ENCODE results near the gene NTN1.

The NTN1 gene

DNA sequence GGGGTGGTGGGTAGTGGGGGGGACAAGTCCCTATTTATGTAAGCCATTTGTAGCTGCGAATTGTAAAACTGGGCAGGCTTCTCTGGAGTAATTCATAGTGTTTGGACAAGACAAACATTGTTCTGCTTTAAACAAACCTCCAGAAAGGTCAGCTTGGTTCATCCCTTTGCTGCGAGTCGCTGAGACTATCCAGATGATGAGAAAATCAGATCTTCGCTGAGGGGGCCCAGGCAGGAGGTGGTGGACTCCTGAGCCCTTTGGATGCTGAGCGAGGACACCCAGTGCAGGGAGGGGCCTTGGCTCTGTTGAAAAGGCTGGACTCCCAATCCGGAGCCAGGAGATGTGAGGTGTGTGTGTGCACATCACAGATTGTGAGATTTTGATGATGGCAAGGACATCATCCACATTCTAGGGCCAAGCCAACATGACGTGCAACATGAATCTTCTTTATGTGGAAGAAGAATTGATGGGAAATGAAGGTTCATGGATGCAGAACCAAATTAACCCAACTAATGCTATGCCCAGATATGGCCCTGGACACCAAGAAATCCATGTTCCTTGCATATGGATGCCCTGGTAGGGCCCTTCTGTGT lies 15.0 kb upstream of the NTN1 start:
- no peak for DNase-seq

DNA sequence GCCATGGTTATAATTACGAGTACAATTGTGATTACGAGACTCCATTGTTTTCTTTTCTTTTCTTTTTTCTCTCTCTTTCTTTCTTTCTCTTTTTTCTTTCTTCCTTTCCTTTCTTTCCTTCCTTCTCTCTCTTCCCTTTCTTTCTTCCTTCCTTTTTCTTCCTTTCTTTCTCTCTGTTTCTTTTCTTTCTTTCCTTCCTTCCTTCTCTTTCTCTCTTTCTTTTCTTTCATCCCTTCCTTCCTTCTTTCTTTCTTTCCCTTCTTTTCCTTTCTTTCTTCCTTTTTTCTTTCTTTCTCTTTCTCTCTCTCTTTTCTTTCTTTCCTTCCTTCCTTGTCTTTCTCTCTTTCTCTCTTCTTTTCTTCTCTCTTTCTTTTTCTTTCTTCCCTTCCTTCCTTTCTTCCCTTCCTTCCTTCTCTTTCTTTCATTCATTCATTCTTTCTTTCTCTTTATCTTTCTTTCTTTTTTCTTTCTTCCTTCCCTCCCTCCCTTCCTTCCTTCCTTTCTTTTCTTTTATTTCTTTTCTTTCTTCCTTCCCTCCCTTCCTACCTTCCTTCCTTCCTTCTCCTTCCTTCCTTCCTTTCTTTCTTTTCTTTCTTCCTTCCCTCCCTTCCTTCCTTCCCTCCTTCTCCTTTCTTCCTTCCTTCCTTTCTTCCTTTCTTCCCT lies 14.1 kb upstream of the NTN1 start:
- no peak for DNase-seq

DNA sequence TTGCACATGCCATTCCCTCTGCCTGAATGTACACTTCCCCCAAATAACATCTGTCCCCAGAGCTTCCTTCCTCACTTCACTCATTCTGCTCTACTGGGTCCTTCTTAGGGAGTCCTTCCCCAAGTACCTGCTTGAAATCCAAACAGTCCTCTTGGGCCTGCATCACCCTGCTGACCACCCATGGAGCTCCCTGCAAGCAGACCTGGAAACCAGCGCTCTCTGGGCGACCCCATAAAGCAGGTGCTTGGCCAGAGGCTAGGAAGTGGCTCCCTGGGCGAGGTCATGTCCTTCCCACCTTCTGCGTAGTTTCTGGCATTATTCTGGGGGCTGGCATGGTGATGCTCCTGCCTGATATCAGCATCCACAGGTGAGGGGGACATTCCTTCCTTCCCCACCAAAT lies 12.2 kb upstream of the NTN1 start:
- no peak for DNase-seq

DNA sequence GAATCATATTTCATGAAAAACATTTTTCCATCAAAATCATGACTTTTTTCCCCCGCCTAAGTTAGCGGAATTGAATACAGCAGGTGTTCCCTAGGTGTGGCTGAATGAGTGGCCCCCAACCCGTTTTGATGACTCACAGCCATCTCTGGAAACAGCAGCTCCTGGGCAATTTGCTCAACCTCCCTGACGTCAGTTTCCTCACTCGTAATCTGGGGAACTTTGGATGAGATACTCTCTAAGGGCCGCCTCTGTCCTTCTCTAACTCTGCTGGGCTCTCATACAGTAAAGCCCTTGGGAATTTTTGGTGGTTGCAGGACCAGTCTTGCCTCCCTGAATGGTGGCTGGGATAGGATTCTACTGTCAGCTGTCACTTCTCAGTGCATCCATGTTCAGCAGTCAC lies 11.6 kb upstream of the NTN1 start:
- no peak for DNase-seq

DNA sequence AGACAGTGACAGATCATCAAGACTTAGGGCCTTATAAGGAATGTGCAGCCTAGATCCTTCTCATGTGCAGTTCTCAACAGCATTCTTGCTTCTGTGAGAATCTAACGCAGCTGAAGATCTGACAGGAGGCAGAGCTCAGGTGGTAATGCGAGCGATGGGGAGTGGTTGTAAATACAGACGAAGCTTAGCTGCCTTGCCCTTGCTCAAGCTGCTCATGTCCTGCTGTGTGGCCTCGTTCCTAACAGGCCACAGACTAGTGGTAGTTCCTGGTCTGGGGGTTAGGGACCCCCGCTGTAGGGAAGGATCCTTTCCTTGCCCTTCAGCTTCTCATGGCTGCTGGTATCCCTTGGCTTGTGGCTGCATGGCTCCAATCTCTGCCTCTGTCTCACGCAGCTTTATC lies 10.3 kb upstream of the NTN1 start:
- no peak for DNase-seq

DNA sequence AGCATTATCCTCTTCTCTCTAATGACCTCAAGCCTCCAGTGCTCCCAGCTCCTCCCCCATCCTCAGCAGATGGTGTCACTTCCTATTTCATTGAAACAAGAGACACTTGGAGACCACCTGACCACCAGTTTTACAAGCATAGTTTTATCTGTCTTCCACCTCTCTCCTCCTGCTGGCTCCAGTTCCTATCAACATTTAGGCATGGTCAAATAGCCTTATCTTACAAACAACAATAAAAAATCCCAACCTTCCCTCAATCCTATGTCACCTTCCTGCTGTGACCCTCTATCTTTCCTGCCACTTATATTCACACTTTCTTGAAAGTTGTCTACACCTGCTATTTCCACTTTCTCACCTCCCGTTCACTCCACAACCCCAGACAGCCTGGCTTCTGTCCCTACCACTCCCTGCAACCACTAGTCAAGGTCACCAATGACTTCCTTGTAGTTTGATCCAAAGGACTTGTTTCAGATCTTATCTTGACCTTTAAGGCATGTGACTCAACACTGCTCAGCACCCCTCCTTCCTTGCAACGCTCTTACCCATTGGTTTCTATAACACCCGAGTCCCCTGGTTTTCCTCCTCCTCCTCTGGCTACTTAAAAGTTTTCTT lies 4.3 kb upstream of the NTN1 start:
- DNase-seq, result no peak

DNA sequence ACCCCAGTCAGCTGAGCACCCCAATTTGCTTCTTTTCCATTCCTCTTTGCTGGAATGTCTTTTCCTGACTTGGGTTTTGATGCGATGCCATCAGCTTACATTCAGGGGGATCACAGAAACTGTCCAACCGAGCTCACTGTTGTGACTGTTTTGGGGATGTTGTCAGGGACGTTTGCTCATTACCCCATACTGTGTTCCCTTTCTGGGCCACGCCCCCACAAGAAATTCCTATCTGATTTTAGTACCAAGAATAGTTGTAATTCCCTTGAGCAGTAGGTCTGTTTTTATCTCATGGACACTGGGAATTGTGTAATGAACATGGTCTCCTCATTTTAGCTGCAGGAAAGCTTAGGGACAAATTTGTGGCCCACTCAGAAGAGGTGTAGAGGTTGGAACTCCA lies 2.6 kb upstream of the NTN1 start:
- DNase-seq, result no peak

DNA sequence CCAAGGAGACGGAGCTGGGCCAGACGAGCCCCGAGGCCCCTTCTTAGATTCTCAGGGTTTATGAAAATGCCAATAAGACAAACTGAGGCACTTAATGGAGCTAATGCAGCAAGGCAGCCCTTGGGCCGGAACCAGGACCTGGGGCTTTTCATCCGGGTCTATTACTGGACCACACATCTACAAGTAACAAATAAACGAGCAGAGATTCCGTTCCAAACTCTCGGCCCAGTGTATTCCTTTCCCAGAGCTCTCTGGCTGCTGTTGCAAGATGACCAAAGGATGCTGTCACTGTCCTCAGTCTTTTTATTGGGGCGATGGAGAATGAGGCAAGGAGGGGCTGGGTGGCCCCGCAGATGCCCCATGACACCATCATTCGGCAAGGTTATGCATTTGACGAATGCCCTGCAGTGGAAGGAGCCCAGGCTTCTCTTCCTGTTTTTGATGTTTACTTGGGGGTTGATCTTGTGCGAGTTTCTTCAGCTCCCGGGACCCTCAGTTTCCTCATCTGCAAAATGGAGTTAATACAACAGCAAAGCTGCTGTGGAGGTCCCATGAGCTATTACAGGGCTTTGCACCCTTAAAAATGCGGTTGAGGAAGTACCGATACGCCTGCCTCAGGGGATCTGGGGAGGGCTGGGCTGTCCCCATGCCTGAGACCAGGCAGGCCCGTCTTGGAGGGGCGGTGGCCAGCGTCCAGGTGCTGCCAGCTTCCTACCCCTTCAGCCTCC lies 1.1 kb upstream of the NTN1 start:
- DNase-seq, result no peak

DNA sequence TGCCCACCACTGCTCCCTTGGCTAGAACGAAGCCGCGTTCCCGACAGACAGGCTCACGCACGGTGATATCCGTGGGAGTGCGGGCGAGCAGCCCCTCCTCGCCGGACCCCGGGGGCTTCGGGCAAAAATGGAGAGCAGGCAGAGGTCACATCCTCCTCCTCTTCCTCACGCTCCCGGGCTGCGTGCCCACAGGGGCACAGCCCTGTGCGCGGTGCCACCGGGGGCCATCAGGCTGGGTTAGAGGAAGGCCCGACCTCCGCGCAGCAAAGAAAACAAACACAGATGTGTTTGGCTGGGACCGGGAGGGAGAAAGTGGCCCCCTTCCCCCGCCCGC lies 519 bp upstream of the NTN1 start:
- no peak for DNase-seq

DNA sequence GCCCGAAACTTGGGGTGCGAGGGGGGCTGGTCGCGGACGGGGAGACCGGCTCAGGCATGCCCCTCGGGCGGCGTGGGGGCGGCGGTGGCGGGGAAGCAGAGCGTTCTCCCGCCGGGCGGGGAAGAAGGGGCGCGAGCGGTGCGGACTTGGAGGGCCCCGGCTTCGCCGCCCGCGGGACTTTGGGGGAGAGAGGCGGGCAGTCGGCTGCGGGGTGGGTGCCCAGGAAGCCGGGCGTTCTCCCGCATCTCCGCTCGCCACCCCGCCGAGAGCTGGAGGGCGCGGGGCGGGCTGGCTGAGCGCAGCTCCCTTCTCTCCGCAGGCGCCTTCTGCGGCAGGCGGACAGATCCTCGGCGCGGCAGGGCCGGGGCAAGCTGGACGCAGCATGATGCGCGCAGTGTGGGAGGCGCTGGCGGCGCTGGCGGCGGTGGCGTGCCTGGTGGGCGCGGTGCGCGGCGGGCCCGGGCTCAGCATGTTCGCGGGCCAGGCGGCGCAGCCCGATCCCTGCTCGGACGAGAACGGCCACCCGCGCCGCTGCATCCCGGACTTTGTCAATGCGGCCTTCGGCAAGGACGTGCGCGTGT lies 772 bp downstream of the NTN1 start:
- no peak for DNase-seq

DNA sequence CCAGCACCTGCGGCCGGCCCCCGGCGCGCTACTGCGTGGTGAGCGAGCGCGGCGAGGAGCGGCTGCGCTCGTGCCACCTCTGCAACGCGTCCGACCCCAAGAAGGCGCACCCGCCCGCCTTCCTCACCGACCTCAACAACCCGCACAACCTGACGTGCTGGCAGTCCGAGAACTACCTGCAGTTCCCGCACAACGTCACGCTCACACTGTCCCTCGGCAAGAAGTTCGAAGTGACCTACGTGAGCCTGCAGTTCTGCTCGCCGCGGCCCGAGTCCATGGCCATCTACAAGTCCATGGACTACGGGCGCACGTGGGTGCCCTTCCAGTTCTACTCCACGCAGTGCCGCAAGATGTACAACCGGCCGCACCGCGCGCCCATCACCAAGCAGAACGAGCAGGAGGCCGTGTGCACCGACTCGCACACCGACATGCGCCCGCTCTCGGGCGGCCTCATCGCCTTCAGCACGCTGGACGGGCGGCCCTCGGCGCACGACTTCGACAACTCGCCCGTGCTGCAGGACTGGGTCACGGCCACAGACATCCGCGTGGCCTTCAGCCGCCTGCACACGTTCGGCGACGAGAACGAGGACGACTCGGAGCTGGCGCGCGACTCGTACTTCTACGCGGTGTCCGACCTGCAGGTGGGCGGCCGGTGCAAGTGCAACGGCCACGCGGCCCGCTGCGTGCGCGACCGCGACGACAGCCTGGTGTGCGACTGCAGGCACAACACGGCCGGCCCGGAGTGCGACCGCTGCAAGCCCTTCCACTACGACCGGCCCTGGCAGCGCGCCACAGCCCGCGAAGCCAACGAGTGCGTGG lies 1.5 kb downstream of the NTN1 start:
- no peak for DNase-seq

DNA sequence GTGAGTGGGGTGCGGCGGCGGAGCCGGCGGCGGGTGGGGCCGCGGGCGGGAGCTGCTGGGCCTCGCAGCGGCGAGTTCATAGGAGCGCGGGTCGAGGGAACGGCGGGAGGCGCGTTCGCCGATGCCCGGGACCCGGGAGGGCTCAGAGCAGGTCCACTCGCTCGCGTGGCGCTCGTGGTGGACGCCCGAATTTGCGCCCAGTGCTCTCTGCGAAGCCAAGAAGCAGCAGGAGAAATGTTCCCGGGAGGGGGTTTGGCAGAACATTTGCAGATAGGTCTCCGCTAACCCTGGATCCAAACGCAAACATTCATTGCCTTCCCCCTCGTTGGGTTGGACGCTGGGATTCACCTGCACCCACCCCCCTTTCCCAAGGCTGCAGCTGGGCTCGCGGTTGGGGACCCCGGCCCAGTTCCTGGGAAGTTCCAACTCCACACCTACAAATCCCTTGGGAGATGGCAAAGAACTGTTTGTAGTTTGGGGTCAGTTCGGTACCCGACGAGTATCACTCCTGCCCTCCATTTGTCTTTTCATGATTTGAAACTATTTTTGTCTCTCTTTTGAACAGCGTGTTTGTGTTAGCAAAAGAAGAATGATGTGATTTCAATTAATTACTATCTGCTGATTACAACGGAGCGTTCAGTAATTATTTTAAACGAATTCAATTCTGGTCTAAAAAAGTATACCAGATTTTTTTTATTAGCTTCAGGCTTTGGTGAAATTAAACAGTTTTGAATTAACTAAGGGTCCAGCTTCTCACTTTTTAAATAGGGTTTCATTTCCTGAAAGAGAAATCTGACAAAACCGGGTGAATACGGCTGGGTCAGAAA lies 2.3 kb downstream of the NTN1 start:
- no peak for DNase-seq

DNA sequence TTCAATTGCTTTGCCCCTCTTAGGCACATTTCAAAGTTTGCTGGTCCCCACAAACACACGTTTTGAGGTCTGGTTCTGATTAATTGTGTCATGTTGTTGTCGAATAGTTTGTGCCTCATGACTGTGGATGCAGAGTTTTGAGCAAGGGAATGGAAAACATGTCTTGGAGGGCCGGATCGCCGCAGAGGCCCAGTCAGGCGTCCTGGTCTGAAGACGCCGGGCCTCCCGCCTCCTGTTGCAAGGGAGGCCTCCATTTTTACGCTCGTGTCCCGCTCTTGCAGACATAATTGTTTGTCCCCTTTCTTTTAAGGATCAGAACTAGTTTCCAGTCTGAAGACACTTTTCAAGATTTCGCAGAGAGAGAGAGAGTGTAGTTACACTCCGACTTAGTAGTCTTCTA lies 3.2 kb downstream of the NTN1 start:
- DNase-seq, result no peak

DNA sequence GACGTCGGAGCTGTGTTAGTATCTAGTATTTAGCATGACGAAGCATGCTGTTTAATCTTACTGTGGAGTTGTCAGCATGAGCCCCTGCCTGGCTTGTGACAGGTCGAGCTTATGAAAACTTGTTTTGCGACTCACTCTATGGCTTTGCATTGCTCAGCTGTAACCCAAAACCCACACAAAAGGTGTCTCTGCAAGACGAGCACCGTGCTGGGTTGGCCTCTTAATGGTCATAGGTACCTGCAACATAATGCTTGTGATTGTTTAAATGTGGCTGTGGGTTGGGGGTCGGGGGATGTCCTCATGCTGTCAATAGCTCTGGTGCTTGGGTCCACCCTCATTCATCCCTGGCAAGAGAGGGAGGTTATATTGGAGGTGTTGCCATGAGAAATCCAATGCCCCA lies 5.4 kb downstream of the NTN1 start:
- no peak for DNase-seq

DNA sequence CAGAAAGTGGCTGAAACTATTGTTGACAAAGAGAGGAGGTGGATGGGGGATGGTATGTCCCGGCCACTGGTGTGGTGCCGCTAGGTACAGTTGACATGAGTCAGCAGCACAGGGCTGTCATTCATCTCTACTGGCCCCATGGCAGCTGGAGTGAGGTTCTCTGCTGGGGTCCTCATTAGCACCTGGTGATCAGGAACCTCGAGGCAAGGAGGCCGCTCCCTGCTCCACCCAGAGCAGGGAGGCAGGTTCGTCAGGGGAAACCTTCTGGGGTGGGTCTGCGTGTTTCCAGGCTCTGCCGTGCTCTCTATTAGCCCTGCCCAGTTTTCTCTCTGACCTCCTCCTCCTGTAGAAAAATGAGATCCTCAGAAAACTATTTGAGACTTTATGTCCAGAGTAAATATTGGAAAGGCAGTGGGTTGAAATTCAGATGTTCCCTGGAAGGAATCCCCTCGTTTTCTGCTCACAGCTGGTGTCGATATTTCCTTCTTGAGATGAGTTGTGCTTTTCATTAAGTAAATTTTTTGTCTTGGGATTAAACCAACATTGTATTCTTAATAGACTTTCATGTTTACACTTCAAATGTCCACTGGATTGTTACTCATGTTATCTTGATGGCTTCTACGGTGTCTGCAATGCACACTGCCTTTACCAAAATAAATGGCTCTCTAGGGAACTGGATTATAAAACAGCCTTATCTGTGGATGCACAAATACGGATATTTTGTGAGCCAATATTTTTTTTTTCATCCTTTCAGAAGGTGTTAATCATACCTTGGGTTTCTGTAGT lies 7.1 kb downstream of the NTN1 start:
- DNase-seq, result no peak

DNA sequence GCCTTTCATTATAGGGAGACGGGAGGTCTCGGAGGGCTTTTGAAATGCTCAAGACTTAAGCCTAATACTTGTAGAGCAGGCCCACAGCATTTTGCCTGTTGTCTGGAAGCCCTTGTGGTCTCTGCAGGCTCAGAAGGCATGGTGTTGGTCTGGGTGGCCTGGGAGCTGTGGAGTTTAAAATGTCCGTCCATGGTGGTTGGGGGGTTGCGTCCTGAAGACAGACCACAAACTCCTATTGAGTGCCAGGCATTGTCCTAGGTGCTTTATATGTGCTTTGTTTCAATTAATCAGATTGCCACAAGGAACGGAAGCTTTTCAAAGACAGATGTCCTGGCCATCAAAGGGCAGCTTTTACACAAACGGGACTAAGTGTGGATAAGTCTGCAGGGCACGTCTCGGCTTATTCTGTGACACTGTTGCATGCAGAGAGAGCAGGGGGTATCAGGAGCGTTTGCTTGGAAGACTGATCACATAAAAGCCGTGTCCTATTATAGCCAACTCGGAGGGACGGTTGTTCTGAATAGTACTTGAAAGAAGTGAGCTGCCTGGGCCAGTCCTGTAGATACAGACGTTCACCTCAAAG lies 7.8 kb downstream of the NTN1 start:
- DNase-seq, result no peak

DNA sequence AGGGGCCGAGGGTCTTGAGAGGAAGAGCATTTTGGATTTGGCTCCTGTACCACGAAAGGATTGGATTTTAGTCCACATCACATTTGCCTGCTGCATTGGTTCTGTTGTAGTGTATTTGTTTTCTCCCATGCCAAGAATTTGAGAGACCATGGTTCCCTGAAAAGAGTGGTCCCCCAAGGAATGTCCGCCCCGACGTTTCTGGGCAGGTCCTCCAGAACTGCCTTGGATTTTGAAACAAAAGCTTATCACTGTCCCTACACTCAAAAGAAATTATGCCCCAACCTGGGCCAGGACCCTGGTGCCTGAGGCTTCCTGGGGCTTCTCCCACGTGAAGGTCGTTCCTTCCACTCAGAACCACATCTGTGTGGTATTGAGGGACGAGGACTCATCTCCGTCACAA lies 10.8 kb downstream of the NTN1 start:
- no peak for DNase-seq

DNA sequence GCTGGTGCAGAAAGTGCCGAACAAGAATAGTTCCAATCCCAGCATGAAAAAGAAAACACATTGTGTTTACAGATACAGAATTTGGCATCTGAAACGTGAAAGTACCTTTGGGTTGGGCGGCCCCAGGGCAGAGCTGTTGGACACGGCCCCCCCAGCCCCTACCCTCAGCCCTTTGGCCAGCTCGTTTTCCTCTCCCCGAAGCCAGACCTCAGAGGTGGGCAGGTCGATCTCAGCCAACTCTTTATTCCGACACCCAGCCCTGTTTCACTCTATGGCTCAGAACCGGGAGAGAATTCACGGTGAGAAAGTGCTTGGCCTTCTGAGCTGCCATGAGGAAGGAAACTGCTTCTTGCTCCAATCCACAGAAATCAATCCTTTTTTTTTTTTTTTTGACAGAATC lies 11.3 kb downstream of the NTN1 start:
- no peak for DNase-seq

DNA sequence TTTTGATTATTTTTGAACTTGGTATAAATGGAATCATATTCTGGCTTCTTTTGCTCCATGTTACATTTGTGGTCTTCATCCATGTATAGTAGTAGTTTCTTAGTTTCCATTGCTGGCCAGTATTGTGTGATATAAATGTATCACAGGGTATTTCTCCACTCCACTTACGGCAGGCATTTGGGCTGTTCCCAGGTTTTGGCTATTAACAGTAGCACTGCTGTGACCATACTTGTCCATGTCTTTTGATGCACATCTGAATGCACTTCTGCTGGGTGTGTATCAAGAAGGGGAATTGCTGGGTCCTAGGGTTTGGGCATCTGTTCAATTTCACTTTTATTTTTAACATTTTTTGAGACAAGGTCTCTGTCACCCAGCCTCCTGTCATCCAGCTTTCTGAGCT lies 13.9 kb downstream of the NTN1 start:
- no peak for DNase-seq

DNA sequence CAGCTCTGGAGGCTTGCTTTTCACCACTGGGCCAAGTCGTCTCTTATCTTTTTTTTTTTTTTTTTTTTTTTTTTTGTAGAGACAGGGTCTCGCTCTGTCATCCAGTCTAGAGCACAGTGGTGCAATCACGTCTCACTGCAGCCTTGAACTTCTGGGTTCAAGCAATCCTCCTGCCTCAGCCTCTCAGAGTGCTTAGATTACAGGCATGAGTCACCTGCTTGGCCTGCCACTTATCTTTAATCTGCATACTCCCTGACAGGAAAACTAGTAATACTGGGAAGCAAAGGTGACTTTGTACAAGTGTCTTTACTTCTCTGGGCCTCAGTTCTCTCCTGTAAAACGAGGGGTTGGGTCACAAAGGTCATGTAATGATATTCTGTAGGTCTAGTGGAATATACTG lies 15.0 kb downstream of the NTN1 start:
- no peak for DNase-seq

DNA sequence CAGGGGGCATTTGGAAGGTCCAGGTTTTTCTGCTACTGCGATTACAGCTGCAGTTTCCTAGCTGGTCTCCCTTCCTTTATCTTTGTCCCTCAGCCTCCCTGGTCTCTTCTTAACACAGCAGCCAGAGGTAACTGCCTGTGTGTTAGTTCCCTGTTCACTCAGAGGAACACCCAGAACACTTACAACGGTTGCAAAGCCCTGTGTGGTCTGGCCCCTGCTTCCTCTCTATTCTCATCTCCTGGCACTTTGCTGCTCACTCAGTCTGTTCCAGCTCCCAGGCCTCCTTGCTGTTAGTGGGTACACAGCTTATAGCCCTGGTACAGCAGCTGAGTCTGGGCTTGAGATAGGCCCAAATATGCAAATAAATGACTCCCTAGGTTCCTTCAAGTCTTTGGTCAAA lies 16.4 kb downstream of the NTN1 start:
- DNase-seq, result no peak
